Upper lobe of left lung (tissue), 6 donors: ENCODE results near the gene TFF1. TPM values are rescaled to one million over a fixed set of nuclear protein-coding genes. Genes with fewer than 3 reads are reported as not detected.

Experiments used
- ATAC-seq, 2 donors: fragments of 200-7000 bp; cut with Tn5 transposase; one replicate each; pipeline ENCODE4 v1.9.1; 2022; ENCODE audit warnings: mild to moderate bottlenecking in 2 of 2, moderate library complexity in 2 of 2; ENCODE audit not compliant: low FRiP score in 2 of 2
- DNase-seq, 2 donors: peaks; one replicate each; pipeline ENCODE4 v3.0.0-alpha.2; 2019 to 2020
- H3K27ac ChIP-seq, 4 donors: fragments of 200-600 bp; sonication (generic); one replicate each; pipeline ENCODE4 v1.5.1; 2016 to 2019
- H3K27me3 ChIP-seq, 4 donors: fragments of 200-600 bp; sonication (generic); one replicate each; pipeline ENCODE4 v1.5.1; 2017 to 2019
- H3K36me3 ChIP-seq, 4 donors: fragments of 200-600 bp; sonication (generic); one replicate each; pipeline ENCODE4 v1.5.1; 2016 to 2019
- H3K4me1 ChIP-seq, 4 donors: fragments of 200-600 bp; sonication (generic); one replicate each; pipeline ENCODE4 v1.5.1; 2018 to 2019
- H3K4me3 ChIP-seq, 4 donors: fragments of 200-600 bp; sonication (generic); one replicate each; pipeline ENCODE4 v1.5.1; 2017 to 2019; ENCODE audit warnings: mild to moderate bottlenecking in 2 of 4, moderate library complexity in 1 of 4
- H3K9me3 ChIP-seq, 4 donors: fragments of 200-600 bp; sonication (generic); one replicate each; pipeline ENCODE4 v1.5.1; 2018 to 2019
- CTCF ChIP-seq, 6 experiments: fragments of 450-650 bp in 4 of 6; fragments of 200-600 bp in 2 of 6; sonication (generic) in 2 of 6; IDR thresholded peaks; one replicate each; pipeline ENCODE4 v1.5.1; 2016 to 2019; ENCODE audit warnings: antibody characterized with exemption in 6 of 6
- EP300 ChIP-seq, 4 donors: sonication (generic); formaldehyde crosslinking; IDR thresholded peaks; one replicate each; pipeline ENCODE4 v1.5.1; 2017; ENCODE audit warnings: antibody characterized with exemption in 4 of 4, control low read depth in 2 of 4
- POLR2A ChIP-seq, 4 donors: fragments of 450-650 bp; IDR thresholded peaks; one replicate each; pipeline ENCODE4 v1.5.1; 2016 to 2017; ENCODE audit warnings: antibody characterized with exemption in 4 of 4, mild to moderate bottlenecking in 2 of 4
- POLR2AphosphoS5 ChIP-seq, 2 donors: sonication (generic); formaldehyde crosslinking; IDR thresholded peaks; one replicate each; pipeline ENCODE4 v1.5.1; 2017; ENCODE audit warnings: antibody characterized with exemption in 2 of 2
- WGBS, 2 donors: methylation state at CpG; one replicate each; pipeline ENCODE4 v1.1.5; 2017 to 2018; 5-methylcytosine and 5-hydroxymethylcytosine counted together
- total RNA-seq, 6 donors: library from RNA; depleted of rRNA in 4 of 6; stranded (reverse); fragments of >200 nt in 4 of 6; gene quantifications; one replicate each; pipeline versions ENCODE4 v1.1.0 to v1.2.1, GENCODE V29; 2016 to 2021
- donor health status: DM: no; HTN: no; CAD: no; lungs with moderate emphysema.
- donor health status: DM: no; HTN: yes; CAD: no; lungs with severe emphysema.

The TFF1 gene
- total RNA-seq, 6 donors from 2014 or later: 0.72 to 0.84 TPM; not detected in 4

GRCh38 chr21:42358261-42358660, 8.1 kb downstream of the TFF1 start:
- no peaks in the 10 kb centered on the region for H3K27me3 ChIP-seq
- H3K27ac ChIP-seq: no peak overlapping the region
- DNase-seq: no peak

DNA sequence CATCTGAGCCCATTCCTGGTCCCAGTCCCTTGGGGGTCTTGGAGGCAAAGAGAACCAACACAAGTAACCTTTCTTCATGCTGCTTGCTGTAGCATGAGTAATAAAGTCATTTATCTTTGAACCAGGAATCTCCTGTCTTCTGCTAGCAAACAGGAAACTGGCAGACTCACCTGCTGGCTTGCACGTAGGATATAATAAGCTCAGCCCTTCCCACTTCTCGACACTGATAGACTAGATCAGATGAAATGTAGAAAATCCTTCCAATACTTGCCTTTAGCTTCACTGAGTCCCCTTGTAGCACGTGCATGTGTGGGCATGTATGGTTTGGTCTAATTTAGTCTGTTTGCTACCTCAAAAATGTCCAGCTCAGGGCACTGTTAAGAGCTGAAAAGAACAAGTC, 9.0 kb downstream of the TFF1 start:
- H3K4me3 ChIP-seq: no peak overlapping the region
- H3K27me3 ChIP-seq: no peaks in the 10 kb centered on the region
- H3K4me1 ChIP-seq: no peaks in the 10 kb centered on the region
- H3K9me3 ChIP-seq: peaks cover 0 to 3% (median 0%) of the 10 kb centered on the region in 4 donors
- no peaks in the 10 kb centered on the region for H3K36me3 ChIP-seq
- 62 to 73% methylated on average over 3 of the region's 3 CpGs for WGBS, 2 donors
- ATAC-seq (no peak), DNase-seq (no peak)
- TF ChIP-seq CTCF (IDR thresholded peaks at IDR 0.05) (no peak), EP300 (IDR thresholded peaks at IDR 0.05) (no peak), POLR2AphosphoS5 (IDR thresholded peaks at IDR 0.05) (no peak), POLR2A (IDR thresholded peaks at IDR 0.05) (no peak)
- no peak overlapping the region for H3K27ac ChIP-seq

More at GRCh38 chr21:42358261-42358660, 8.1 kb downstream of the TFF1 start:
- Histone ChIP-seq H3K9me3 (peaks cover 0 to 3% (median 0%) of the 10 kb centered on the region in 4 donors), H3K4me3 (no peak overlapping the region), H3K36me3 (no peaks in the 10 kb centered on the region), H3K4me1 (no peaks in the 10 kb centered on the region)
- ATAC-seq: no peak
- 91 to 95% methylated on average over 12 of the region's 12 CpGs for WGBS, 2 donors
- no peak for TF ChIP-seq EP300 (IDR thresholded peaks at IDR 0.05)
- no peak for TF ChIP-seq CTCF (IDR thresholded peaks at IDR 0.05)
- TF ChIP-seq POLR2AphosphoS5 (IDR thresholded peaks at IDR 0.05): no peak
- TF ChIP-seq POLR2A (IDR thresholded peaks at IDR 0.05): no peak

GRCh38 chr21:42356650-42357049, 9.7 kb downstream of the TFF1 start:
- Histone ChIP-seq H3K4me3 (no peak overlapping the region), H3K36me3 (no peaks in the 10 kb centered on the region), H3K9me3 (peaks cover 0 to 3% (median 0%) of the 10 kb centered on the region in 4 donors), H3K4me1 (no peaks in the 10 kb centered on the region), H3K27me3 (no peaks in the 10 kb centered on the region), H3K27ac (no peak overlapping the region)
- DNase-seq (no peak), ATAC-seq (no peak)
- TF ChIP-seq POLR2A (IDR thresholded peaks at IDR 0.05): no peak
- no peak for TF ChIP-seq EP300 (IDR thresholded peaks at IDR 0.05)
- no peak for TF ChIP-seq CTCF (IDR thresholded peaks at IDR 0.05)
- TF ChIP-seq POLR2AphosphoS5 (IDR thresholded peaks at IDR 0.05): no peak
- WGBS, 2 donors: 64 to 83% methylated on average over 6 of the region's 6 CpGs

DNA sequence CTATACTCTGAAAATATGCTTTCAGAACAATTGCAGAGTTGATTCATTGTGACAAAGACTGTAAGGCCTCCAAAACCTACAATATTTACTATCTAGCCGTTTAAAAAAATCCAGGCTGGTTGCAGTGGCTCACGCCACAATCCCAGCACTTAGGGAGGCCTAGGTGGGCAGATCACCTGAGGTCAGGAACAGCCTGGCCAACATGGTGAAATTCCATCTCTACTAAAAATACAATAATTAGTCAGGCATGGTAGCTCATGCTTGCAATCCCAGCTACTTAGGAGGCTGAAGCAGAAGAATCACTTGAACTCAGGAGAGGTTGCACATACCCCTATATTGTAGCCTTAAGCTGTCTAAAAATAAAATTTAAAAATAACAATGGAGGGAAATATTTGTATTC, 10.3 kb downstream of the TFF1 start:
- Histone ChIP-seq H3K27me3 (no peaks in the 10 kb centered on the region), H3K4me3 (no peak overlapping the region), H3K36me3 (no peaks in the 10 kb centered on the region), H3K9me3 (peaks cover 0 to 3% (median 0%) of the 10 kb centered on the region in 4 donors), H3K27ac (no peak overlapping the region), H3K4me1 (no peaks in the 10 kb centered on the region)
- DNase-seq (no peak), ATAC-seq (no peak)
- no peak for TF ChIP-seq POLR2AphosphoS5 (IDR thresholded peaks at IDR 0.05)
- no peak for TF ChIP-seq EP300 (IDR thresholded peaks at IDR 0.05)
- TF ChIP-seq POLR2A (IDR thresholded peaks at IDR 0.05): no peak
- no peak for TF ChIP-seq CTCF (IDR thresholded peaks at IDR 0.05)
- WGBS, 2 donors: 82 to 85% methylated on average over 2 of the region's 2 CpGs

DNA sequence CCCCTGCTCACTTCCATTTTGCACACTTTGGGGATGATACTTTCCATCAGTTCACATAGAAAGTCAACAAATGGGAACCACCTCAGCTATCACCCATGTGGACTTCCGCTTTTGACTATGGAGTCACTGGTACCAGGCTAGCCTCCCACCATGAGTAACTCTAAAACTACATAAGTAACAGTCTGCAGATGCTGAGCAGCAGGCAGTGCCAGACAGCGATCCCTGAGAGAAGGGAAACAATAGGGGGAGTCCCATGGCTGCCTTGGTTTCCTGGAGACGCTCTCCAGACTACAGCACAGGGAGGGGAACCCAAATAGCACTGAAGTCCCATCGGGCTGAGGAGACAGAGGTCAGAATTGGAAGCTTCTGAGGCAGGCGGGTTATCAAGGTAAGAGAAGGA, 12.7 kb downstream of the TFF1 start:
- no peak for DNase-seq

More for the DNA sequence above, 12.7 kb downstream of the TFF1 start:
- TF ChIP-seq CTCF (IDR thresholded peaks at IDR 0.05) (no peak), EP300 (IDR thresholded peaks at IDR 0.05) (no peak), POLR2AphosphoS5 (IDR thresholded peaks at IDR 0.05) (no peak), POLR2A (IDR thresholded peaks at IDR 0.05) (no peak)
- Histone ChIP-seq H3K9me3 (no peaks in the 10 kb centered on the region), H3K27ac (no peak overlapping the region), H3K36me3 (no peaks in the 10 kb centered on the region), H3K4me1 (no peaks in the 10 kb centered on the region), H3K4me3 (no peak overlapping the region), H3K27me3 (no peaks in the 10 kb centered on the region)
- WGBS, 2 donors: 83 to 85% methylated on average over 5 of the region's 5 CpGs
- ATAC-seq: no peak
